ENCODE measurements around the gene GALNT9.

GALNT9 gene

GRCh38 chr12:132335179-132335756 lies 5.9 kb upstream of the GALNT9 start:
- Histone ChIP-seq H3K4me3 (ENCODE audit: low read length) (no peak overlapping the region), H3K27ac (ENCODE audit: low read length) (no peak overlapping the region), H3K4me1 (ENCODE audit: control insufficient read depth, insufficient read depth, low read length) (no peaks in the 10 kb centered on the region), H3K9me3 (ENCODE audit: control insufficient read depth, insufficient read depth, low read length) (no peaks in the 10 kb centered on the region), H3K27me3 (ENCODE audit: control insufficient read depth, insufficient read depth, low read length) (peaks cover 6% of the 10 kb centered on the region; the same call in 1 of the 2 replicates), H3K36me3 (ENCODE audit: control insufficient read depth, insufficient read depth, low read length) (no peaks in the 10 kb centered on the region)
- WGBS (ENCODE audit: insufficient coverage, insufficient read length), result no CpG with 5 or more reads among the region's 11 CpGs
- no peak for DNase-seq (ENCODE audit: low read depth, low spot score)

- no peaks in the 10 kb centered on the region for H3K36me3 ChIP-seq (ENCODE audit: control insufficient read depth, insufficient read depth, low read length)
- peaks cover 9% of the 10 kb centered on the region; the same call in 1 of the 2 replicates for H3K27me3 ChIP-seq (ENCODE audit: control insufficient read depth, insufficient read depth, low read length)
- no CpG with 5 or more reads among the region's 26 CpGs for WGBS (ENCODE audit: insufficient coverage, insufficient read length)
- H3K9me3 ChIP-seq (ENCODE audit: control insufficient read depth, insufficient read depth, low read length), result no peaks in the 10 kb centered on the region
- no peak for DNase-seq (ENCODE audit: low read depth, low spot score)
- H3K27ac ChIP-seq (ENCODE audit: low read length), result no peak overlapping the region
- no peak overlapping the region for H3K4me3 ChIP-seq (ENCODE audit: low read length)
- peaks cover 1% of the 10 kb centered on the region; the same call in 1 of the 2 replicates for H3K4me1 ChIP-seq (ENCODE audit: control insufficient read depth, insufficient read depth, low read length)
Observed at GRCh38 chr12:132333766-132334165, 4.4 kb upstream of the GALNT9 start.

GRCh38 chr12:132333273-132333672 lies 3.9 kb upstream of the GALNT9 start:
- Histone ChIP-seq H3K4me1 (ENCODE audit: control insufficient read depth, insufficient read depth, low read length) (peaks cover 2% of the 10 kb centered on the region; the same call in 1 of the 2 replicates), H3K4me3 (ENCODE audit: low read length) (no peak overlapping the region), H3K27ac (ENCODE audit: low read length) (no peak overlapping the region), H3K27me3 (ENCODE audit: control insufficient read depth, insufficient read depth, low read length) (peaks cover 13% of the 10 kb centered on the region; the same call in 1 of the 2 replicates), H3K36me3 (ENCODE audit: control insufficient read depth, insufficient read depth, low read length) (no peaks in the 10 kb centered on the region), H3K9me3 (ENCODE audit: control insufficient read depth, insufficient read depth, low read length) (no peaks in the 10 kb centered on the region)
- no peak for DNase-seq (ENCODE audit: low read depth, low spot score)
- no CpG with 5 or more reads among the region's 13 CpGs for WGBS (ENCODE audit: insufficient coverage, insufficient read length)

GRCh38 chr12:132330549-132330881 lies 1.1 kb upstream of the GALNT9 start:
- Histone ChIP-seq H3K4me1 (ENCODE audit: control insufficient read depth, insufficient read depth, low read length) (peaks cover 2% of the 10 kb centered on the region; the same call in 1 of the 2 replicates), H3K27me3 (ENCODE audit: control insufficient read depth, insufficient read depth, low read length) (peaks cover 26% of the 10 kb centered on the region), H3K4me3 (ENCODE audit: low read length) (no peak overlapping the region), H3K27ac (ENCODE audit: low read length) (no peak overlapping the region), H3K36me3 (ENCODE audit: control insufficient read depth, insufficient read depth, low read length) (no peaks in the 10 kb centered on the region), H3K9me3 (ENCODE audit: control insufficient read depth, insufficient read depth, low read length) (no peaks in the 10 kb centered on the region)
- WGBS (ENCODE audit: insufficient coverage, insufficient read length), result no CpG with 5 or more reads among the region's 5 CpGs
- DNase-seq (ENCODE audit: low read depth, low spot score), result no peak

GRCh38 chr12:132329720-132330548 lies 545 bp upstream of the GALNT9 start:
- Histone ChIP-seq H3K4me1 (ENCODE audit: control insufficient read depth, insufficient read depth, low read length) (peaks cover 2% of the 10 kb centered on the region; the same call in 1 of the 2 replicates), H3K4me3 (ENCODE audit: low read length) (peak overlapping the region; percentile 26; the same call in 1 of the 2 replicates), H3K9me3 (ENCODE audit: control insufficient read depth, insufficient read depth, low read length) (no peaks in the 10 kb centered on the region), H3K36me3 (ENCODE audit: control insufficient read depth, insufficient read depth, low read length) (no peaks in the 10 kb centered on the region), H3K27me3 (ENCODE audit: control insufficient read depth, insufficient read depth, low read length) (peaks cover 26% of the 10 kb centered on the region), H3K27ac (ENCODE audit: low read length) (no peak overlapping the region)
- WGBS (ENCODE audit: insufficient coverage, insufficient read length), result no CpG with 5 or more reads among the region's 49 CpGs
- no peak for DNase-seq (ENCODE audit: low read depth, low spot score)

- Histone ChIP-seq H3K27me3 (ENCODE audit: control insufficient read depth, insufficient read depth, low read length) (peaks cover 26% of the 10 kb centered on the region), H3K36me3 (ENCODE audit: control insufficient read depth, insufficient read depth, low read length) (no peaks in the 10 kb centered on the region), H3K4me1 (ENCODE audit: control insufficient read depth, insufficient read depth, low read length) (peaks cover 2% of the 10 kb centered on the region; the same call in 1 of the 2 replicates), H3K9me3 (ENCODE audit: control insufficient read depth, insufficient read depth, low read length) (no peaks in the 10 kb centered on the region), H3K4me3 (ENCODE audit: low read length) (no peak overlapping the region), H3K27ac (ENCODE audit: low read length) (no peak overlapping the region)
- no CpG with 5 or more reads among the region's 34 CpGs for WGBS (ENCODE audit: insufficient coverage, insufficient read length)
- no peak for DNase-seq (ENCODE audit: low read depth, low spot score)
Observed at GRCh38 chr12:132328282-132329029, 933 bp downstream of the GALNT9 start.

- WGBS (ENCODE audit: insufficient coverage, insufficient read length), result no CpG with 5 or more reads among the region's 32 CpGs
- Histone ChIP-seq H3K27ac (ENCODE audit: low read length) (no peak overlapping the region), H3K36me3 (ENCODE audit: control insufficient read depth, insufficient read depth, low read length) (no peaks in the 10 kb centered on the region), H3K9me3 (ENCODE audit: control insufficient read depth, insufficient read depth, low read length) (no peaks in the 10 kb centered on the region), H3K27me3 (ENCODE audit: control insufficient read depth, insufficient read depth, low read length) (peaks cover 26% of the 10 kb centered on the region), H3K4me1 (ENCODE audit: control insufficient read depth, insufficient read depth, low read length) (peaks cover 2% of the 10 kb centered on the region; the same call in 1 of the 2 replicates), H3K4me3 (ENCODE audit: low read length) (no peak overlapping the region)
- no peak for DNase-seq (ENCODE audit: low read depth, low spot score)
Observed at GRCh38 chr12:132327336-132328171, 1.8 kb downstream of the GALNT9 start.

GRCh38 chr12:132326646-132327045 lies 2.7 kb downstream of the GALNT9 start:
- no peak for DNase-seq (ENCODE audit: low read depth, low spot score)
- no CpG with 5 or more reads among the region's 11 CpGs for WGBS (ENCODE audit: insufficient coverage, insufficient read length)
- Histone ChIP-seq H3K9me3 (ENCODE audit: control insufficient read depth, insufficient read depth, low read length) (no peaks in the 10 kb centered on the region), H3K27me3 (ENCODE audit: control insufficient read depth, insufficient read depth, low read length) (peaks cover 24% of the 10 kb centered on the region), H3K27ac (ENCODE audit: low read length) (no peak overlapping the region), H3K4me1 (ENCODE audit: control insufficient read depth, insufficient read depth, low read length) (peaks cover 2% of the 10 kb centered on the region; the same call in 1 of the 2 replicates), H3K4me3 (ENCODE audit: low read length) (no peak overlapping the region), H3K36me3 (ENCODE audit: control insufficient read depth, insufficient read depth, low read length) (no peaks in the 10 kb centered on the region)

GRCh38 chr12:132325733-132326130 lies 3.7 kb downstream of the GALNT9 start:
- H3K9me3 ChIP-seq (ENCODE audit: control insufficient read depth, insufficient read depth, low read length), result no peaks in the 10 kb centered on the region
- no peak overlapping the region for H3K27ac ChIP-seq (ENCODE audit: low read length)
- DNase-seq (ENCODE audit: low read depth, low spot score), result no peak
- H3K4me3 ChIP-seq (ENCODE audit: low read length), result no peak overlapping the region
- H3K27me3 ChIP-seq (ENCODE audit: control insufficient read depth, insufficient read depth, low read length), result peaks cover 23% of the 10 kb centered on the region
- no CpG with 5 or more reads among the region's 15 CpGs for WGBS (ENCODE audit: insufficient coverage, insufficient read length)
- H3K36me3 ChIP-seq (ENCODE audit: control insufficient read depth, insufficient read depth, low read length), result no peaks in the 10 kb centered on the region
- peaks cover 2% of the 10 kb centered on the region; the same call in 1 of the 2 replicates for H3K4me1 ChIP-seq (ENCODE audit: control insufficient read depth, insufficient read depth, low read length)

Measured in iPS DF 6.9 (cell line).